Nephron (organoid): ENCODE measurements around the gene TAF11L10.
"Not testable (repeated sequence)": the region's sequence is repeated elsewhere in the genome, so short reads cannot be mapped to it uniquely, and the experiment has no call there.

Experiments used
- H3K27ac Mint-ChIP-seq, 3 experiments: 2 replicates each; pipeline ENCODE4 v1.8.0; 2020; ENCODE audit warnings: mixed read lengths in 3 of 3, mild to moderate bottlenecking in 2 of 3, moderate library complexity in 1 of 3
- H3K27me3 Mint-ChIP-seq: 2 replicates; pipeline ENCODE4 v1.8.0; 2021; ENCODE audit warnings: low read depth, mild to moderate bottlenecking, moderate library complexity, mixed read lengths
- H3K36me3 Mint-ChIP-seq: 2 replicates; pipeline ENCODE4 v1.8.0; 2020; ENCODE audit warnings: low read depth, mixed read lengths
- H3K4me1 Mint-ChIP-seq: 2 replicates; pipeline ENCODE4 v1.8.0; 2020; ENCODE audit warnings: mixed read lengths
- H3K4me3 Mint-ChIP-seq, 3 experiments: 2 replicates each; pipeline ENCODE4 v1.8.0; 2020; ENCODE audit warnings: mild to moderate bottlenecking in 3 of 3, mixed read lengths in 3 of 3, moderate library complexity in 2 of 3
- H3K9me3 Mint-ChIP-seq: 2 replicates; pipeline ENCODE4 v1.8.0; 2020; ENCODE audit warnings: mixed read lengths
- CTCF ChIP-seq, 3 experiments: fragments of 200-600 bp; sonication (generic); IDR thresholded peaks; one replicate each; pipeline ENCODE4 v1.5.0; 2021; ENCODE audit warnings: antibody characterized with exemption in 3 of 3; ENCODE audit not compliant: unreplicated experiment in 3 of 3

Gene TAF11L10

GRCh38 chr5:17597728-17598127 is at the start of gene TAF11L10:
TSS of gene TAF11L10 (minus strand) at chr5:17597828.
- not testable (repeated sequence) for H3K36me3 Mint-ChIP-seq, H3K4me3 Mint-ChIP-seq, H3K27ac Mint-ChIP-seq, H3K27me3 Mint-ChIP-seq, H3K4me1 Mint-ChIP-seq, H3K9me3 Mint-ChIP-seq

DNA sequence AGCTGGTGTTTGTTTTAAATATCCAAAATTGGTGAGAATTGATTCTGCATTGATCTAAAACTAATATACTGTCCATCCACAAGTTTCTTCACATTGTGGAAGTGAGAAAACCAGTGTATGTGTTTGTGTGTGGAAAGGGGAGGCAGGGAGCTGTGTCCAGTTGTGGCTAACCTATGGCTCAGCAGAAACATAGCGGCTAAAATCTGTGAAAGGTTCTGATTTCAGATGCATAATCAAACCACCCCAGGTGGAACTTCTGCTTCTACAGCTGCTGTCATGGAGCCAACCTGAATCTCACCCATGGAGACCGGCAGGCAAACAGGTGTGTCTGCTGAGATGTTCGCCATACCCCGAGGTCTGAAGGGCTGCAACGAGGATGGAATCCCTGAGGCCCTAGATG is 36.5 kb upstream of the TAF11L10 start, which contains the start of gene TAF11L14:
Gene TAF11L14, plus strand, starts transcription at position 301 of the 400 bp plus-strand sequence.
- Mint-ChIP-seq H3K36me3 (no peaks in the 10 kb centered on the region), H3K4me3 (no peak within 1 kb of the TSS), H3K9me3 (peaks cover 4% of the 10 kb centered on the region), H3K4me1 (no peaks in the 10 kb centered on the region), H3K27ac (no peak within 1 kb of the TSS), H3K27me3 (peaks cover 3% of the 10 kb centered on the region)
- no peak for TF ChIP-seq CTCF (IDR thresholded peaks at IDR 0.05; ENCODE audit: unreplicated experiment in 3 of 3)

GRCh38 chr5:17631788-17632187 is 34.2 kb upstream of the TAF11L10 start, which contains the start of gene TAF11L13:
TSS of gene TAF11L13 (plus strand) at chr5:17632088.
- not testable (repeated sequence) for H3K27ac Mint-ChIP-seq, H3K36me3 Mint-ChIP-seq, H3K9me3 Mint-ChIP-seq, H3K4me3 Mint-ChIP-seq, H3K27me3 Mint-ChIP-seq, H3K4me1 Mint-ChIP-seq

GRCh38 chr5:17625686-17626085 is 28.1 kb upstream of the TAF11L10 start:
- Mint-ChIP-seq H3K4me1 (no peaks in the 10 kb centered on the region), H3K9me3 (no peaks in the 10 kb centered on the region), H3K27ac (no peak overlapping the region), H3K4me3 (no peak overlapping the region), H3K27me3 (peaks cover 4% of the 10 kb centered on the region), H3K36me3 (no peaks in the 10 kb centered on the region)
- TF ChIP-seq CTCF (IDR thresholded peaks at IDR 0.05; ENCODE audit: unreplicated experiment in 3 of 3) = no peak

- Mint-ChIP-seq H3K4me1 (no peaks in the 10 kb centered on the region), H3K9me3 (peaks cover 7% of the 10 kb centered on the region), H3K27me3 (peaks cover 10% of the 10 kb centered on the region), H3K4me3 (no peak overlapping the region), H3K36me3 (no peaks in the 10 kb centered on the region), H3K27ac (no peak overlapping the region)
- TF ChIP-seq CTCF (IDR thresholded peaks at IDR 0.05; ENCODE audit: unreplicated experiment in 3 of 3) = no peak
These were observed 23.0 kb upstream of the TAF11L10 start for GRCh38 chr5:17620627-17621026.

DNA sequence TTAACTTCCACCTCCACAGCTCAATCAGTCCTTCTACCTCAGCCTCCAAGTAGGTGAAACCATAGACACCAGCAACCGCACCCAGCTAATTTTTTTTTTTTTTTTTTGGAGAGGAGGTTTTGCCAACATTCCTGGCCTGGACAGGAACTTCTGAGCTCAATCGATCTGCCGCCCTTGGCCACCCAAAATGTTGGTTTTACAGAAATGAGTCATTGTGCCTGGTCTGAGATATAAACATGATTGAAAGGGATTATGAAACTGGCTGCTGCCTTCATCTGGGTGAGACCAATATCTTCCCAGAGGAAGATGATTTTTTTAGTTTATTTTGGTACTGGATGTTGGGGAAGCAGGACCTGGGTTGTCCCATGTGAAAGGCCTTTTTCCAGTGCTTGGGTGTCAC is 21.7 kb upstream of the TAF11L10 start:
- Mint-ChIP-seq H3K4me3 (no peak overlapping the region), H3K4me1 (no peaks in the 10 kb centered on the region), H3K27me3 (peaks cover 10% of the 10 kb centered on the region), H3K9me3 (peaks cover 7% of the 10 kb centered on the region), H3K27ac (no peak overlapping the region), H3K36me3 (no peaks in the 10 kb centered on the region)
- TF ChIP-seq CTCF (IDR thresholded peaks at IDR 0.05; ENCODE audit: unreplicated experiment in 3 of 3) = no peak

DNA sequence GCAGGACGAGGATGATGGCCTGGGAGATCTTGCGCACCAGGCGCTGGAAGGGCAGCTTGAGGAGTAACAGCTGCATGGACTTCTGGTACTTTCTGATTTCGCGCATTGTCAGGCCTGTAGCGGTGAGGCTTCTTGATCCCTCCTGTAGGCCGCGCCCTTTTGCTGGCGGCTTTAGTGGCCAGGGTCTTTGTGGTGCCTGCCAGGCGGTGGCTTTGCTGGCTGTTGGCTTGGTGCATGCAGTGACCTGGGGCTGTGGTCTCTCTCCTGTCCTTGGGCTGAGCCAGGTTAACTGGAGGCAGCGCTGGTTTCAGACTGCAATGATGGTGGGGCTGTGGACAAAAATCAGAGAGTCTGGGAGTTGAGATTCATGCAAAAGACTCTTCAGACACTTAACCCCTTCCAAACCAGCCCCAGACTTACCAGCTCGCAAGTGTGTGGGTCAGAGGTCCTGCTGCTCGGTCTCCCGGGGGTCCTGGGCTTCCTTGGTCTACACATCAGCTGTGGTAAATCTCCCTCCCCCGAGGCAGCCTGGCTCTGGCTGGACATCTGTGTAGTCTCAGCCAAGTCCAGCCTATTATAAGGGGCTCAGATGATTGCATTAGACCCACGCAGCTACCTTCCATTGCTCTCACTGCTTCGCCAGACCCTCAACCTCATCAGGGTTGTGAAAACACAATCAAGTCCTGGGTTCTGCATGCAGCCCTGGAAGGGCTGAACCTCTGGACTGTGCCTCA is 17.4 kb upstream of the TAF11L10 start:
- no peak overlapping the region for H3K4me3 Mint-ChIP-seq
- H3K27me3 Mint-ChIP-seq = peaks cover 13% of the 10 kb centered on the region
- H3K27ac Mint-ChIP-seq = no peak overlapping the region
- TF ChIP-seq CTCF (IDR thresholded peaks at IDR 0.05; ENCODE audit: unreplicated experiment in 3 of 3) = no peak
- peaks cover 7% of the 10 kb centered on the region for H3K9me3 Mint-ChIP-seq
- H3K36me3 Mint-ChIP-seq = no peaks in the 10 kb centered on the region
- no peaks in the 10 kb centered on the region for H3K4me1 Mint-ChIP-seq

GRCh38 chr5:17610092-17610491 is 12.5 kb upstream of the TAF11L10 start, which contains the start of gene TAF11L12:
TSS of gene TAF11L12 (plus strand) at chr5:17610392.
- H3K4me1 Mint-ChIP-seq, H3K4me3 Mint-ChIP-seq, H3K27me3 Mint-ChIP-seq, H3K27ac Mint-ChIP-seq, H3K9me3 Mint-ChIP-seq, H3K36me3 Mint-ChIP-seq: not testable (repeated sequence)

DNA sequence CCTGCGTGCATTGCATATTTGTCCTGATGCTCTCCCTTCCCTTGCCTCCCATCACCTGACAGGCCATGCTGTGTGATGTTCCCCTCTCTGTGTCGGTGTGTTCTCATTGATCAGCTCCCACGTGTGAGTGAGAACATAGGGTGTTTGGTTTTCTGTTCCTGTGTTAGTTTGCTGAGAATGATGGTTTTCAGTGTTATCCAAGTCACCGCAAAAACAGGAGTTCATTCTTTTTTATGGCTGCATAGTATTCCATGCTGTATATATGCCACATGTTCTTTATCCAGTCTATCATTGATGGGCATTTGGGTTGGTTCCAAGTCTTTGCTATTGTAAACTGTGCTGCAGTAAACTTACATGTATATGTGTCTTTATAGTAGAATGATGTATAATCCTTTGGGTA is 9.8 kb upstream of the TAF11L10 start:
- H3K27ac Mint-ChIP-seq = not testable (repeated sequence)

More for the DNA sequence above, 9.8 kb upstream of the TAF11L10 start:
- H3K4me3 Mint-ChIP-seq, H3K27me3 Mint-ChIP-seq, H3K9me3 Mint-ChIP-seq, H3K4me1 Mint-ChIP-seq, H3K36me3 Mint-ChIP-seq: not testable (repeated sequence)
